ENCODE data around the gene PRMT9.

The PRMT9 gene

DNA sequence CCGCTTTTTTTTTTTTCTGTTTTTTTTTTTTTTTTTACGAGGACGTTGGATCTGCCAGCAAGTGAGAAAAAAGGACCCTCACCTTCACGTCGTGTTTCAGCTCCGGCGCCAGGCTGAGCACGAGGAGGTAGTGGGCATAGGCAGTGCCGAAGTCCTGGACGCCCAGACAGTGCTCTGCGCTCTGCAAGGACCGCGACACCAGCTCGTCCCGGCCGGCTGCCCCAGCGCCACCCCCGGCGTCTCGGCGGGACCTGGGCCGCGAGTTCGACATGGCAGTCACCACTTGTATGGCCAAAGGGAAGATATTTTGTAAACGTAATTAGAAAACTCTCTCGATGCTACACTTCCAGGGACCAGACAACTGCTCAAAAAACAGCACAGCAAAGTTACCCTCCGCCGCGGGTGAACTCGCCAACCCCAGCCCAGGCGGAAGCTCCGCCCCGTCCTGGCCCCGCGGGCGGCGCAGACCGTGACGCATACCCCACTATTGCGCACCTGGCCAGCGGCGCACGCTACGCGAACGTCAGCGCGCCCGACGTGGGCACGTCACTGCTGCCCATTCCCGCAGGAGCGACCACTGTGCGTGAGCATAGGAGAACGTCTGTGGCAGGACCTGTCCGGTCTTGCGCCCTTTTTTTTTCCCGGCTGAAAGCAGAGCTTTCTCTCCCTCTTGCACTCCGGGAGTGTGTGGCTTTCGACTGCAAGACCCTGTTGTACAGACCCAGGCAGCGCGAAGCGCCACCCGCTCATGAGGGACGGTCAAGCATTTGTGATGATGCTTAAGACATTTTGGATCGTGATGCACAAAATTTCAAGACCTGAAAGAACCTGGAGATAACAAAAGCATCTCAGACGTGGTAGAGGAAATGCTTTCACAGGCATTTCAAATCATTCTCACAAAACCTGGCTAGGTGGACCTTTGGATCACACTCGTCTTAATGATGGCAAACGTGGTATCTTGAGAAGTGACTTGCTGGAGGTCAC, at the start of gene PRMT9:
Gene PRMT9 (minus strand): TSS at position 447 of the 984 bp plus-strand sequence. CDS start 176 bp downstream, at position 271.
- in situ Hi-C loops (cut with MboI; ENCODE audit: low pct_unique_long_range_greater_than_20kb, low sequenced_read_pairs), result no loop called here
- peak; percentile 93 for DNase-seq

DNA sequence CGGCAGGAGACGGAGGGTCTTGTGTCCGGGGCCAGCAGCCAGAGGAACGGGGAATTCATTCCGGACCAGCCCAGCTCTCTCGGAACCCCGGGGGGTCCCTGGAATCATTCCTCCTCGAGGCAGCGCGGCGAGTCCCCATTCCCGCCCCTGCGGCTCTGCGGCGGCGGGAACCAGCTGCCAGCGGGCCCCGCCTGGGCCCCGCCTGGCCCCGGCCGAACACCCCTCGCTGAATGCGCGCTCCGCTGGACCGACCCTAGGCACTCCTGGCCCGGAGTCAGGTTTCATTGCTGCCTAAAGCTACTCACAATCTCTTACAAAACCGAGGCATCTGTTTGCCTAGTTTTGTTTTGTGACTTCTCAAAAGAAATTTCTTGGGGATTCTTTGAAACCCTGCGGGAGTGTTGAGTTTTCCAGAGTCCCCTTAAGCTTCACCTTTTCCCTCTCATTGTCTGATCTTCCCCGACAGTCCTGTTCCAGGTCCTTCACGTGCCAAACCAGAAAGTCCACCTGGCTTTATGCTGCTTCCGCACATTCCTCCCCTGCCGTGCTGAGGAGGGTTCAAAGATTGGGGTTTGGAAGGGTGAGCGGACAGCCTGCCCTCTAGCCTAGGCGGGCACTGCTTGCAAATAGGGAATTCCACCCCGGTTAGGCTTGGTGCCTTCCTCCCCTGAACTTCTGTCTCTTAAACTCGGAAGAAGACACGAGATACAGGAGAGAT, 48.7 kb upstream of the PRMT9 start:
- in situ Hi-C loops (cut with MboI; ENCODE audit: low pct_unique_long_range_greater_than_20kb, low sequenced_read_pairs), result no loop called here
- DNase-seq, result peak; percentile 33

DNA sequence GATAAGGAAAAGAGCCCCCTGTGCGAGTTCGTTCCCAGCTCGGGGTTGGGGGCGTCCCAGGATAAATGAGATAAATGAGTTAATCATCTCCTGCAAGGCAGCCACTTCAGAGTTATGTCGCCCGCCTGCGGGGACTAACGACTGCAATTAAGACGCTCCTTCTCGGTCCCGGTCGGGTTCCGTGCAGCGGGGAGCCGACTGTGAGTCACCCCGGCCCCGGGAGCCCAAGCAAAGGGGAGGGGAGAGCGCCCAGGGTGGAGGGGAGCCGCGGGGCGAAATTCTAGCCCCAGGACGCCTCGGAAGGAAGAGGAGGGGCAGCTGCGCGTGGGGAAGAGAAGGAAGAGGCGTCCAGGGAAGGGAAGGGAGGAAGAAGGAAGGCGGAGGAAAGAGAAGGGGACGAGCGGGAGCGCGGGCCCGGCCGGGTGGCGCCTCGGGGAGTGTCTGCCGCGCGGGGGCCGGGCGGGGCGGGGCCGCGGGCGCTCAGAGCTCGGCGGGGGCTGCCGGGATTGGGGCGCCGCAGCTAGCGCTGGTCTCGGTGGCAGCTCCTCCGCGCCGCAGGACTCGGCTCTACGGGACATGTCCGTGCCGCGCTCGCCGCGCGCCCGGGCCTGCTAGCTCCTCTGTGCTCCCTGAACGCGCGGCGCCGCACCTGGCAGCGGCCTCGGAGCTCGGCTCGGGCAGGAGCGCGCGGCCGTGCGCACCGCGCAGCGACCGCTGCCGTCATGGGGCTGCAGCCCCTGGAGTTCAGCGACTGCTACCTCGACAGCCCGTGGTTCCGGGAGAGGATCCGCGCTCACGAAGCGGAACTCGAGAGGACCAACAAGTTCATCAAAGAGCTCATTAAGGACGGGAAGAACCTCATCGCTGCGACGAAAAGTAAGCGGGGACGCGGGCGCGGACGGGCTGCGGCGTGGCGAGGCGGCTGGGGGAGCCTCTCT, 47.9 kb upstream of the PRMT9 start, which contains the start of gene ARHGAP10:
Gene ARHGAP10 (plus strand): TSS at position 509 of the 938 bp plus-strand sequence. CDS start 214 bp downstream, at position 723.
- in situ Hi-C loops (cut with MboI; ENCODE audit: low pct_unique_long_range_greater_than_20kb, low sequenced_read_pairs), result no loop called here
- DNase-seq, result peak; percentile 71

DNA sequence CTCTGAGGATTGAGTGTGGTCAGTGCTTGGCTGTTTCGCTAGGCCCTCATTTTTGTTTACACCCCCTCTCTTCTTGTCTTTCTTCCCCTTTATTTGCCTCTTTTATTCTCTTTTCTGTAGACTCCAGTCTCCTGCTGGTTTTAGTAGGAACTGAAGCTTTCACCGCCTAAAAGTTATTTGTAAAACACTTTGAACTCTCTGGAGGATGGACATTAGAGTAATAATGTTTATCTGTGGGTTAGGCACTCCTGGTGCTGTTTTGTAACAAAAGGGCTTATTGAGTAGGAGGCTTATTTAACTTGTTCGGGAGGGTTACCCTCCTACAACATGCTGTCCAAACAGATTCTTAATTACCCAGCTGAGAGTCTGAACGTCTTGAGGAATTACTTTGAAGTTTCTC, 46.4 kb upstream of the PRMT9 start:
- in situ Hi-C loops (cut with MboI; ENCODE audit: low pct_unique_long_range_greater_than_20kb, low sequenced_read_pairs), result no loop called here
- peak; percentile 47 for DNase-seq

DNA sequence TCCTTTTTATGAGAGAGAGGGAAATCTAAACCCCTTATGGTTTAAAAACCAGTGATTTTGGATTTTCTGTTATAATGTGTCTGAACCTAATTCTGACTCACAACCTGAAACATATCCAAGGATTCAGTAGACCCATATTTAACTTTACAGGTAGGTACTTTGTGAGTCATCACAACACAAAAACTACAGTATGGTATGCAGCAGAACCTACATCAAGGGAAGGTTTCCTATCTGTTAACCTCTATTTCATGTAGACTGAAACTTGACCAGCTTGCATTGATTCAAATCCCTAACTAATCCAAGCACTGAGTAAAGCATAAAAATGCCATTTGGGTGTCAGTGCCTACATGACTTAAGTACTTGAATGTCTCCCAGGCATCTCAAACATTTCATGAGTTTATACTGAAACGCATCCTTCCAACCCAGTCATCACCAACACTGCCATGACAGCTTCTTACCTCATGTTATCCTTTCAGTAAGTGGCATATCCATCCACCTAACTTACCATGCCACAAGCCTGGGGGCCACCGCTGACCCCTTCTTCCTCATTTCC, 43.6 kb upstream of the PRMT9 start:
- no peak for DNase-seq
- in situ Hi-C loops (cut with MboI; ENCODE audit: low pct_unique_long_range_greater_than_20kb, low sequenced_read_pairs), result no loop called here

DNA sequence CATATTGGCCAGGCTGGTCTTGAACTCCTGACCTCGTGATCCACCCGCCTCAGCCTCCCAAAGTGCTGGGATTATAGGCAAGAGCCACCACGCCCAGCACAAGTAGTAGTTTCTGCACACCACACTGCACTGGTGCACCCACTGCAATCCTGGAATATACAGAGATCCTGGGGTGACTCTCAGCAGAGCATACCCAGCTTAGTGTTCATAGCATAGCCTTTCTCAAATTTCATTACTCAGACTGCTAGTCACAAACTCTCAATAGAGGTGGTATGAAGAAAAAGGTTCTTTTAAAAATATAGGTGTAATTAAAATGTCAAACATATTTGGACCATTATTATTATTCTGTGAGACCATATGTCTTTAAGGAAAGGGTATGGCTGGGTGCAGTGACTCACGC, 41.7 kb upstream of the PRMT9 start:
- no peak for DNase-seq
- in situ Hi-C loops (cut with MboI; ENCODE audit: low pct_unique_long_range_greater_than_20kb, low sequenced_read_pairs), result no loop called here

DNA sequence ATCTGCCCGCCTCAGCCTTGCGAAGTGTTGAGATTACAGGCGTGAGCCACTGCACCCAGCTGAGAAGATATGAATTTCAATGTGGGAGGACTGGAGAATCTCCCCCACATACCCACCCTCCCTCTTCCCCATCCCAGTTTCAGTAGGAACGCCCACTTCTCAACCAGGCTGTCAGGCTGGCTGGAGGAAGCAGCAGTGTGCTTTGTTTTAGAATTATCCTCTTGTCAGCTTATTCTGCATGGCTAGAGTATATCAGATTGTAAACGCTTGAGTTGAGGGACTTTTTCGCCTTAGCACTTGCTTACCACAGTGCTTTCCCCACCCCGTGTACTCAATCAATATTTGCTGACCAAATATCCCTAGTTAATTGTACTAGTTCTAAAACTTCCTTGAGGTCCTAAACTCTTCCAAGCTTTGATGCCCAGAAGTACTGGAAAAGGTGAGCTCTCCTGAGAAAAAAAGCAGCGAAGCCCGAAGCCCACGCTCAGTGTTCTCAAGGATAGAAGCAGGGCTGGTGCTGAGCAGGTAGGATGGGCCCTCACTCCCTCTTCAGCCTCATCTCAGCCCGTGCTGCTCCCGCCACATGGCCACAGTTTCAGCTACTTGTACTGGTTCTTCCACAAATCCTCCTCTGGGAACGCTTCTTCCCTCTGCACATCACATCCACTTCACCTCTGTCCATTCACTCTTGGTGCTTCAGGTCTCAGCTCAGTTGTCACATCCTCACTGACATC, 40.7 kb upstream of the PRMT9 start:
- in situ Hi-C loops (cut with MboI; ENCODE audit: low pct_unique_long_range_greater_than_20kb, low sequenced_read_pairs), result no loop called here
- no peak for DNase-seq

DNA sequence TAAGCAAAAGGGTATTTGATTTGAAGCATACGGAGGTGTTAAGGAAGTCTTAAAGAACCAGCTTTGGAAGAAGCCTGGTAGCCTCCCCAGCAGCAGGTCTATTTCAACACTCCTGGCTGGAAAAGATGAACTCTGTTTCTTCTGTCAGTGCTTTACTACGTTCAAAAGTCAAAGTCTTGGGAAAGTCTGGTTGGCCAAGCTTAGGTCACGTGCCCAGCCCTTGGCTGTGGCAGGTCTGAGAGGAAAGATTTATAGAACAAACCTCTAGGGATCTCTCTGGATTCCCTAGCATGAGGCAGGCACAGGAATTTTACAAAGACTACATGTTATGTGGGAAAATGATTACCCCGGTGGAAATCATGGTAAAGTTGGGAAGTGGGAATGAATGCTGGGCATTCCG, 39.4 kb upstream of the PRMT9 start:
- DNase-seq, result no peak
- in situ Hi-C loops (cut with MboI; ENCODE audit: low pct_unique_long_range_greater_than_20kb, low sequenced_read_pairs), result no loop called here

DNA sequence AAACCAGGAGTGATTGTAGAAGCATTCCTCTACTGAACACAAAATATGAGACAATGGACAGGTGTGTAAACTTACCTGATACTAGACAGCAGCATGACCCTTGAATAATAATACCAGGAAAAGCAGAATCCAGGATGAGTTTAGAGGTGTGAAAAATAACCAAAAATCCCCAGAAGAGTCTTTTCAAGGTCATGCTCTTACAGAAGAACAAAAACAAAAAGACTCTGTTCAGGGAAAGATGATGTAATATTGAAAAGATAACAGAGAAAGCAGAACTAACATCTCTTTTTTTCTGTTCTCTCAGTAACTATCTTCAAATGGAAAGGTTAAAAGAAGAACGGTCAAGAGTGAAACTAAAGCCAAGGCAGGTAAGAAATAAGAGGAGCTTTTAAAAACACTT, 33.9 kb upstream of the PRMT9 start:
- in situ Hi-C loops (cut with MboI; ENCODE audit: low pct_unique_long_range_greater_than_20kb, low sequenced_read_pairs), result no loop called here
- peak; percentile 38 for DNase-seq

DNA sequence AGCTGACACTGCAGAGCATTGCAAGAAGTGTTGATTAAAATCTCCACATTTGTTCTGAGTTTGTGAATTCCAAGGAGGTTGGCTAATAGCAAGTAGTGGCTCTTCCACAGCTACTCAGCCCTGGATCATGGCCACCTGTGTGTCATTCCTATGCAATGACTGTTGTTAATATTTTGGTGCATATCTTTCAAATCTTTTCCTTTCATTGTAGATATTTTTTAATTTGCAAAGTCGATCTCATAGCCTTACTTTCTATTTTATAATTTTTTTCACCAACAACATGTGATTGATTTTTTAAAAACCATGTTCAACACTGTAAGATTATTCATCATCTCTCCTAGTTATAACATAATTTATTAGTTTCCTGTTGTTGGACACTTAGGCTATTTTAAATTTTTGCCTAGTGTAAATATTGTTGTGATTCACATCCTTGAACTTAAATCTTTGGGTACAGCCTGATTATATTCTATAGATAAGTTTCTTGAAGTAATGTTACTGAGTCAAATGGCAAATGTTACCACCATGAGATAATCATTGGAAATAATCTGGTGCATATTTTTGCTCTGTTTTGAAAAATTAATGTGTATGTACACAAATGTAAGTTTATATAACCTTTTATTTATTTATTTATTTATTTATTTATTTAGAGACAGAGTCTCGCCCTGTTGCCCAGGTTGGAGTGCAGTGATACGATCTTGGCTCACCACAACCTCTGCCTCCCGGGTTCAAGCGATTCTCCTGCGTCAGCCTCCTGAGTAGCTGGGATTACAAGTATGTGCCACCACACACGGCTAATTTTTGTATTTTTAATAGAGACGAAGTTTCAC, 30.8 kb upstream of the PRMT9 start:
- in situ Hi-C loops (cut with MboI; ENCODE audit: low pct_unique_long_range_greater_than_20kb, low sequenced_read_pairs), result no loop called here
- no peak for DNase-seq

DNA sequence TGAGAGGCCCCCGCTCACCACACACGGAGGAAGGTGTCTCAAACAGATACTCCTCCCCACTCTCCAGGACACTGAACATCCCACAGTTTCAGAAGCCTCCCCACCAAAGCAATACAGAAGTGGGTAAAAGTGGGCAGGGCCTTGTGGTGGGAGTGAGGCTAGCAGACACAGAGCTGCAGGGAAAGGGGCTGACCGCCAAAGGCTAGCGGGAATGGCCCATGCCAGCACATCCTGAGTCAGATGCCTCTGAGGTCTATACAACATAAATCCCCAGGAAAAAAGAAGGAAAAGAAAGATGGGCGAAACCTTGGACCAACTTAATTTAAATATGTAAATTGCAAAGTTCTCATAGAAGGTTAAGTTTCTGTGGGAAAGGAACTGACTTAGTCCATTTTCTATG, 26.0 kb upstream of the PRMT9 start:
- DNase-seq, result no peak
- in situ Hi-C loops (cut with MboI; ENCODE audit: low pct_unique_long_range_greater_than_20kb, low sequenced_read_pairs), result no loop called here

DNA sequence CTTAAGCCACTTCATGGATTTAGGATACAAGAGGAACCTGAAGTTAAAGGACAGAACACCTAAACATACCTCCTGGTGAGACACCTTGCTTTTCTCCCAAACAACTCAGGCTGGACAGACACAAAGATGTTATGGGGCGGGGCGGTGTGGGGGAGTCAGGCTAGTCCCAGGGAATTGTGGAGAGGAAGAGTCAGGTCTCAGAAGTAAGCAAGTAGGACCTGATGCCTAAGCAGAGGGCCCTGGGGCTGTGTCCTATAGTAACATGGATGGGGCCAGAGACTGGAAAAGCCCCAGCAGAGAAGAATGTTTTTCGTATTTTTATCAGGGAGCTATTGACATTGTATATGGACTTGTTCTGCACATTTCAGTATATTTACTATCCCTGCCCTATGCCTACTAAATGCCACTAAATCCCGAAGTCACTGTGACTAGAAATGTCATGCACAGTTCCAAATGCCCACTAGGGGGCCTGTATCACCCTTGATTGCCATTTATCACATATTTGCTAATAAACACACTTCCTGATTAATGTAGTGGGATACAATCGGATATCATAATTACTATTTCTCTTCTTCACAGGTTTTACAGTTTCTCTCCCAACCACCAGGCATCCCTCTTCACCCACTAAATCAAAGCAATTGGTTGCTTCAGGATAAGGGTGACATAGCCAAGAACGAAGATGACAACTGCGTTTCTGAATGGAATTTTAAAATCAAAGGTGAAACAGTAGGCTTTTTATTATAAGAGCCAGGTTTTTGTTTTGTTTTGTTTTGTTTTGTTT, 24.1 kb upstream of the PRMT9 start:
- peak; percentile 65 for DNase-seq
- in situ Hi-C loops (cut with MboI; ENCODE audit: low pct_unique_long_range_greater_than_20kb, low sequenced_read_pairs), result no loop called here

DNA sequence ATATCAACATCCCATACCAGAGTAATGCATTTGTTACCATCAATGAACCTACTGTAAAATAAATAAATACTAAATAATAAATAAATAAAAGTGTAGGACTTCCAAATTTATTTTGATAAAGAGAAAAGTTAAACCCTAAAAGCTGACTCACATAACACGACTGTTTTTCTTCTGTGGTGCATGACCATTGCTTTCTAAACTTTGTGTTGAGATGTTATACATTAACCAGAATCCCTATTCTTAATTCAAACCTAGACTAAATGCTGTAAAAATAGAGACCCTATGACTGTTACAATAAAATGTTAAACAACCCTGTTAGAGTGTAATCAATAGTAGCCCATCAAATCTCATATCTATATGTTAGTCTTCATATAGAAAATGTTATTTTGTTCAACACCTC, 20.9 kb upstream of the PRMT9 start:
- in situ Hi-C loops (cut with MboI; ENCODE audit: low pct_unique_long_range_greater_than_20kb, low sequenced_read_pairs), result no loop called here
- no peak for DNase-seq

DNA sequence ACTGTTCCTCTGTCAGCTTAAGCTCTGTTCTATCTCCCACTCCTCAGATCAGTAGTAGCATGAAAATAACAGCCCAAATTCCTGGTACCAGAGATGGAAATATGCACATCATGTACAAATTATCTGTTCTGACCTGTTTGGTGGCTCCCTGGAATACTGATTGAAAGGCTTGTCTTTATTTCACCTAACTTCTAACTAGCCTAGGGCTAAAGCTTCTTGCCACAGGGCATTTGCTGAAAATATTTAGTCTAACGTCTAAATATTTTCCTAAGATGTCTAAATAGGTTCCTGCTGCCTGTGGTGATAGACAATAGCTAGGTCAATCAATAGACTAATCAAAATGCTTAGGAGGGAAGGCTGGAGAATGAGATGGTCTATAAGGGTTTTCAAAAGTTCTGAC, 12.9 kb upstream of the PRMT9 start:
- no peak for DNase-seq
- in situ Hi-C loops (cut with MboI; ENCODE audit: low pct_unique_long_range_greater_than_20kb, low sequenced_read_pairs), result no loop called here

DNA sequence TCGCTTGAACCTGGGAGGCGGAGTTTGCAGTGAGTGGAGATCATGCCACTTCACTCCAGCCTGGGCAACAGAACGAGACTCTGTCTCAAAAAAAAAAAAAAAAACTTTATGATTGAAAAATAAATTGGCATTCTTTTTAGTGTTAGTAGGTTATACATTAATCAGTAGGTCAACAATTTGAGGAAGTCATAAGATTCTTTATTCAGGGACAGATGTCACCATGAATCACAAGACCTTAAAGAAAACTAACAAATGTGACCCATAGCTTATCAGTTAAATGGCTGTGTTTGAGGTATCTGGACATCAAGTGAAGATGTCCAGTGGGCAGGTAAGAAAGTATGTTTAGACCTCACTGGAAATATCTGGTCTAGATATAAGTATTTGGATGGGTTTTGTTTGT, 9.3 kb upstream of the PRMT9 start:
- no peak for DNase-seq
- in situ Hi-C loops (cut with MboI; ENCODE audit: low pct_unique_long_range_greater_than_20kb, low sequenced_read_pairs), result no loop called here

DNA sequence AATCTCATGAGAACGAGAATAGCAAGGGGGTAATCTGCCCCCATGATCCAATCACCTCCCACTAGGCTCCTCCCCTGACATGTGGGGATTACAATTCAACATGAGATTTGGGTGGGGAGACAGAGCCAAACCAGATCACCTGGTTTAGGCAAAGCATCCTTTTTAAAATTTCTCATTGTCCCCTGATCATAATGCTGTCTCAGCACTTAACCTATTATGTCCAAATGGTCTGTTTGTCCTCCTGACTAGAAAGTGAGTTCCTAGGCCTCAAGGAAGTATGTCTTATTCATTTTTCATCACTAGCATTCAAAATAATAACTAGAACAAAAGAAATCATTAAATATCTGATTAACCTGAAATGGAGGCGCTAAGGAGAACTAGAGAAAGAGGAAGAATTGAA, 7.9 kb upstream of the PRMT9 start:
- DNase-seq, result no peak
- in situ Hi-C loops (cut with MboI; ENCODE audit: low pct_unique_long_range_greater_than_20kb, low sequenced_read_pairs), result no loop called here

DNA sequence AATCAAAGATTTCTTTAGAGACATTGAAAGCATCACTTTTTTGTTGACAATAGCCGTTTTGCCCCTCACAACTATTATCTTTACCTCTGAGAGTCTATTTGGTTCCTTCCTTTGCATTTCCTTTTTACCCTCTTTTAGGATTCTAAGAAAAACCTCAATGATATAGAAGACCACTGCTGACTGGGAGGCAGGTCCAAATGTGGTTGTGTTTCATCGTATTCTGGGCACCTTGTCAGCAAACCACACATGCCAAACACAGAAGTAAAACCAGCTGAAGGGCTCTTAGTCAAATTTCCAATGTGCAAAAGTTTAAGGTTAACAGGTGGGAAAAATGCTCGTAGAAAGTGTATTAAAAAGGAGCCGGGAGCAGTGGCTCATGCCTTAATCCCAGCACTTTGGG, 5.1 kb upstream of the PRMT9 start:
- in situ Hi-C loops (cut with MboI; ENCODE audit: low pct_unique_long_range_greater_than_20kb, low sequenced_read_pairs), result no loop called here
- peak; percentile 79 for DNase-seq

Measured in KBM-7 (cell line).